Ammon's horn (tissue), 1 donor: ENCODE results near the gene SRGAP1.

ENCODE experiments used
- DNase-seq: peaks from one replicate; pipeline ENCODE4 v3.0.0-alpha.2; 2016; ENCODE audit warnings: low spot score

The SRGAP1 gene

GRCh38 chr12:63966606-63966975 lies 122.1 kb downstream of the SRGAP1 start:
- DNase-seq = no peak

GRCh38 chr12:63967358-63968145 lies 123.1 kb downstream of the SRGAP1 start:
- DNase-seq = no peak

- DNase-seq = peak; percentile 93
These were observed 124.2 kb downstream of the SRGAP1 start for GRCh38 chr12:63968673-63969072.

- no peak for DNase-seq
These were observed 132.4 kb downstream of the SRGAP1 start for GRCh38 chr12:63976902-63977395.

GRCh38 chr12:63977441-63977840 lies 132.9 kb downstream of the SRGAP1 start:
- no peak for DNase-seq

GRCh38 chr12:63978519-63978918 lies 134.0 kb downstream of the SRGAP1 start:
- DNase-seq = no peak

GRCh38 chr12:63980211-63980610 lies 135.7 kb downstream of the SRGAP1 start:
- no peak for DNase-seq

GRCh38 chr12:63981343-63981742 lies 136.8 kb downstream of the SRGAP1 start:
- DNase-seq = no peak

- no peak for DNase-seq
These were observed 138.2 kb downstream of the SRGAP1 start for GRCh38 chr12:63982604-63983295.

GRCh38 chr12:63985456-63985855 lies 141.0 kb downstream of the SRGAP1 start:
- DNase-seq = no peak

GRCh38 chr12:63985945-63986344 lies 141.4 kb downstream of the SRGAP1 start:
- no peak for DNase-seq

GRCh38 chr12:63989301-63989845 lies 144.9 kb downstream of the SRGAP1 start:
- DNase-seq = no peak

- DNase-seq = no peak
These were observed 146.5 kb downstream of the SRGAP1 start for GRCh38 chr12:63990828-63991547.

GRCh38 chr12:63994704-63995103 lies 150.2 kb downstream of the SRGAP1 start:
- peak; percentile 14 for DNase-seq

GRCh38 chr12:63995512-63995911 lies 151.0 kb downstream of the SRGAP1 start:
- DNase-seq = no peak

- DNase-seq = no peak
These were observed 152.1 kb downstream of the SRGAP1 start for GRCh38 chr12:63996556-63996955.

GRCh38 chr12:63997198-63997597 lies 152.7 kb downstream of the SRGAP1 start:
- no peak for DNase-seq

- no peak for DNase-seq
These were observed 154.1 kb downstream of the SRGAP1 start for GRCh38 chr12:63998584-63998983.

- DNase-seq = no peak
These were observed 155.4 kb downstream of the SRGAP1 start for GRCh38 chr12:63999853-64000252.

- no peak for DNase-seq
These were observed 156.9 kb downstream of the SRGAP1 start for GRCh38 chr12:64001439-64001838.

GRCh38 chr12:64004641-64005040 lies 160.1 kb downstream of the SRGAP1 start:
- DNase-seq = no peak

- DNase-seq = no peak
These were observed 161.8 kb downstream of the SRGAP1 start for GRCh38 chr12:64006211-64006825.
